ENCODE results near the gene FTL. TPM values are rescaled to one million over a fixed set of nuclear protein-coding genes. Genes with fewer than 3 reads are reported as not detected.
A peak's percentile ranks its signal among the peaks of the same experiment; 100 is the strongest.

Gene FTL
- total RNA-seq, 1 donor from 2014 or later, result 908 TPM

GRCh38 chr19:48968179-48968661, 3.1 kb downstream of the FTL start:
- H3K27ac Mint-ChIP-seq (ENCODE audit: unreplicated experiment), result no peak overlapping the region
- peaks cover 21% of the 10 kb centered on the region for H3K27me3 Mint-ChIP-seq (ENCODE audit: low read depth)
- no peak for DNase-seq (ENCODE audit: low read depth, low spot score)
- peak overlapping the region; percentile 99 for H3K4me3 Mint-ChIP-seq
- TF ChIP-seq, protein P1, sequence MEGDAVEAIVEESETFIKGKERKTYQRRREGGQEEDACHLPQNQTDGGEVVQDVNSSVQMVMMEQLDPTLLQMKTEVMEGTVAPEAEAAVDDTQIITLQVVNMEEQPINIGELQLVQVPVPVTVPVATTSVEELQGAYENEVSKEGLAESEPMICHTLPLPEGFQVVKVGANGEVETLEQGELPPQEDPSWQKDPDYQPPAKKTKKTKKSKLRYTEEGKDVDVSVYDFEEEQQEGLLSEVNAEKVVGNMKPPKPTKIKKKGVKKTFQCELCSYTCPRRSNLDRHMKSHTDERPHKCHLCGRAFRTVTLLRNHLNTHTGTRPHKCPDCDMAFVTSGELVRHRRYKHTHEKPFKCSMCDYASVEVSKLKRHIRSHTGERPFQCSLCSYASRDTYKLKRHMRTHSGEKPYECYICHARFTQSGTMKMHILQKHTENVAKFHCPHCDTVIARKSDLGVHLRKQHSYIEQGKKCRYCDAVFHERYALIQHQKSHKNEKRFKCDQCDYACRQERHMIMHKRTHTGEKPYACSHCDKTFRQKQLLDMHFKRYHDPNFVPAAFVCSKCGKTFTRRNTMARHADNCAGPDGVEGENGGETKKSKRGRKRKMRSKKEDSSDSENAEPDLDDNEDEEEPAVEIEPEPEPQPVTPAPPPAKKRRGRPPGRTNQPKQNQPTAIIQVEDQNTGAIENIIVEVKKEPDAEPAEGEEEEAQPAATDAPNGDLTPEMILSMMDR (conservative IDR thresholded peaks at IDR 0.05), result no peak
- peaks cover 22% of the 10 kb centered on the region for H3K36me3 Mint-ChIP-seq (ENCODE audit: low read depth)
- peaks cover 44% of the 10 kb centered on the region for H3K4me1 Mint-ChIP-seq
- no peaks in the 10 kb centered on the region for H3K9me3 Mint-ChIP-seq

- Mint-ChIP-seq H3K27me3 (ENCODE audit: low read depth) (peaks cover 21% of the 10 kb centered on the region), H3K27ac (ENCODE audit: unreplicated experiment) (no peak overlapping the region), H3K4me3 (no peak overlapping the region), H3K36me3 (ENCODE audit: low read depth) (peaks cover 22% of the 10 kb centered on the region), H3K4me1 (peaks cover 39% of the 10 kb centered on the region), H3K9me3 (no peaks in the 10 kb centered on the region)
- no peak for DNase-seq (ENCODE audit: low read depth, low spot score)
- TF ChIP-seq, protein P1 (conservative IDR thresholded peaks at IDR 0.05), result no peak
These were observed 3.7 kb downstream of the FTL start for GRCh38 chr19:48968813-48969218.

- Mint-ChIP-seq H3K36me3 (ENCODE audit: low read depth) (peaks cover 22% of the 10 kb centered on the region), H3K9me3 (no peaks in the 10 kb centered on the region), H3K4me1 (peaks cover 32% of the 10 kb centered on the region), H3K4me3 (peak overlapping the region; percentile 74), H3K27ac (ENCODE audit: unreplicated experiment) (no peak overlapping the region), H3K27me3 (ENCODE audit: low read depth) (peaks cover 16% of the 10 kb centered on the region)
- DNase-seq (ENCODE audit: low read depth, low spot score), result no peak
- TF ChIP-seq, protein P1 (conservative IDR thresholded peaks at IDR 0.05), result no peak
These were observed 4.4 kb downstream of the FTL start for GRCh38 chr19:48969276-48970138.

GRCh38 chr19:48970139-48970766, 5.1 kb downstream of the FTL start:
- Mint-ChIP-seq H3K4me3 (peak overlapping the region; percentile 74), H3K9me3 (no peaks in the 10 kb centered on the region), H3K27me3 (ENCODE audit: low read depth) (peaks cover 11% of the 10 kb centered on the region), H3K4me1 (peaks cover 26% of the 10 kb centered on the region), H3K27ac (ENCODE audit: unreplicated experiment) (no peak overlapping the region), H3K36me3 (ENCODE audit: low read depth) (peaks cover 22% of the 10 kb centered on the region)
- DNase-seq (ENCODE audit: low read depth, low spot score), result no peak
- TF ChIP-seq, protein P1 (conservative IDR thresholded peaks at IDR 0.05), result no peak

DNA sequence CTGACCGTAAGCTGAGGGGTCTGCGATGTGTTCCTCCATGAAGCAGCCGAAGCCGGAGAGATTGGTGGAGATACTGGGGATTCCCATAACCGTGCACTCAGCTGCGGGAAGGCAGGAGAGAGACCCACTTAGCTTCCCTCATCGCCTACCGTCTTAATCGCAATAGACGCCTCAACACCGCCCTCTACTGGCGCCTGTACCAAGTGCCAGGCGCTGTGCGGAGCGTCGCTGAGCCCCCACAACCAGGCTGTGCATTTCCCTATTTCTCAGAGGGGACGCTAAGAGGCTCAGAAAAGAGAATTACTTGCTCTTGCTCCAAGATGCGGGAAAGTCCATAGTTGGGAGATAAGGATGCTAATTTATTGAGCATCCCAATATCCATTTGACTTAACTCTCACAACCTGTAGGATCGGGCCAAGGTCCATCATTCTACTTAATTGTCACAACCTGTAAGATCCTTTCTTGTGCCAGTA, 5.8 kb downstream of the FTL start:
- TF ChIP-seq, protein P1 (conservative IDR thresholded peaks at IDR 0.05), result peak; percentile 94
- H3K27ac Mint-ChIP-seq (ENCODE audit: unreplicated experiment), result no peak overlapping the region
- peaks cover 19% of the 10 kb centered on the region for H3K4me1 Mint-ChIP-seq
- peak overlapping the region; percentile 74 for H3K4me3 Mint-ChIP-seq
- no peaks in the 10 kb centered on the region for H3K9me3 Mint-ChIP-seq
- H3K36me3 Mint-ChIP-seq (ENCODE audit: low read depth), result peaks cover 19% of the 10 kb centered on the region
- DNase-seq (ENCODE audit: low read depth, low spot score), result peak; percentile 90
- peaks cover 4% of the 10 kb centered on the region for H3K27me3 Mint-ChIP-seq (ENCODE audit: low read depth)
